Measurements from ENCODE around the gene PILRB.
A peak's percentile ranks its signal among the peaks of the same experiment; 100 is the strongest.
"Not testable (repeated sequence)": the region's sequence is repeated elsewhere in the genome, so short reads cannot be mapped to it uniquely, and the experiment has no call there.

PILRB gene

DNA sequence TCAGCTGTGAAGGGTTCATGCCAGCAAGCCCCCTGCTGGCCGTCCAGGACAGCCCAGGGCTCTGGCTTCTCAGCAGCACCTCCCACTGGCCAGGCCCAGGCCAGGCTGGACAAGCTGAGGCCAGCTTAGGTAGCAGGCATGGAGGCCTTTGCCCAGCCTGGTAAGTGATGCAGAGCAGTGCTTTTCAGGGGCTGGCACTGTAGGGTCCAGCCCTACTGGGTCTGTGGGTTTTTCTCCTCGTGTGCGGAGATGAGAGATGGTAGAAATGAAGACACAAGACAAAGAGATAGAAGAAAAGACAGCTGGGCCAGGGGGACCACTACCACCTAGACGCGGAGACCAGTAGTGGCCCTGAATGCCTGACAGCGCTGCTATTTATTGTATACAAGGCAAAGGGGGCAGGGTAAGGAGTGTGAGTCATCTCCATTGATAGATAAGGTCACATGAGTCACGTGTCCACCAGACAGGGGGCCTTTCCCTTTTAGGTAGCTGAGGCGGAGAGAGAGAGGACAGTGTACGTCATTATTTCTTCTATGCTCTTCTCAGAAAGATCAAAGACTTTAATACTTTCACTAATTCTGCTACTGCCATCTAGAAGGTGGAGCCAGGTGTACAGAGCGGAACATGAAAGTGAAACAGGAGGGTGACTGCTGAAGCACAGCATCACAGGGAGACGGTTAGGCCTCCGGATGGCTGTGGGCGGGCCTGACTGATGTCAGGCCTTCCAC, 13.2 kb upstream of the PILRB start:
- DNase-seq (ENCODE audit: low read depth) = peak; percentile 65

GRCh38 chr7:100345288-100345672, 12.6 kb upstream of the PILRB start:
- TF ChIP-seq, protein P1, sequence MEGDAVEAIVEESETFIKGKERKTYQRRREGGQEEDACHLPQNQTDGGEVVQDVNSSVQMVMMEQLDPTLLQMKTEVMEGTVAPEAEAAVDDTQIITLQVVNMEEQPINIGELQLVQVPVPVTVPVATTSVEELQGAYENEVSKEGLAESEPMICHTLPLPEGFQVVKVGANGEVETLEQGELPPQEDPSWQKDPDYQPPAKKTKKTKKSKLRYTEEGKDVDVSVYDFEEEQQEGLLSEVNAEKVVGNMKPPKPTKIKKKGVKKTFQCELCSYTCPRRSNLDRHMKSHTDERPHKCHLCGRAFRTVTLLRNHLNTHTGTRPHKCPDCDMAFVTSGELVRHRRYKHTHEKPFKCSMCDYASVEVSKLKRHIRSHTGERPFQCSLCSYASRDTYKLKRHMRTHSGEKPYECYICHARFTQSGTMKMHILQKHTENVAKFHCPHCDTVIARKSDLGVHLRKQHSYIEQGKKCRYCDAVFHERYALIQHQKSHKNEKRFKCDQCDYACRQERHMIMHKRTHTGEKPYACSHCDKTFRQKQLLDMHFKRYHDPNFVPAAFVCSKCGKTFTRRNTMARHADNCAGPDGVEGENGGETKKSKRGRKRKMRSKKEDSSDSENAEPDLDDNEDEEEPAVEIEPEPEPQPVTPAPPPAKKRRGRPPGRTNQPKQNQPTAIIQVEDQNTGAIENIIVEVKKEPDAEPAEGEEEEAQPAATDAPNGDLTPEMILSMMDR (IDR thresholded peaks at IDR 0.05; ENCODE audit: low read depth, low read length) = peak; percentile 43
- H3K4me3 ChIP-seq (ENCODE audit: low read depth, low read length) = not testable (repeated sequence)
- DNase-seq (ENCODE audit: low read depth) = peak; percentile 61

More for the DNA sequence above, 13.2 kb upstream of the PILRB start:
- not testable (repeated sequence) for H3K4me3 ChIP-seq (ENCODE audit: low read depth, low read length)
- peak; percentile 46; the same call in 1 of the 2 replicates for TF ChIP-seq MAX (IDR thresholded peaks at IDR 0.05; ENCODE audit: low read depth, low read length)
- TF ChIP-seq, protein P1 (IDR thresholded peaks at IDR 0.05; ENCODE audit: low read depth, low read length) = peak; percentile 46

GRCh38 chr7:100346921-100347320, 11.0 kb upstream of the PILRB start:
- DNase-seq (ENCODE audit: low read depth) = no peak
- H3K4me3 ChIP-seq (ENCODE audit: low read depth, low read length) = no peak overlapping the region
- no peak for TF ChIP-seq MAX (IDR thresholded peaks at IDR 0.05; ENCODE audit: low read depth, low read length)
- TF ChIP-seq, protein P1 (IDR thresholded peaks at IDR 0.05; ENCODE audit: low read depth, low read length) = no peak
- TF ChIP-seq MYC (IDR thresholded peaks at IDR 0.05; ENCODE audit: low read depth, low read length) = no peak
- TF ChIP-seq POLR2A (IDR thresholded peaks at IDR 0.05; ENCODE audit: extremely low read depth, insufficient read length) = no peak

GRCh38 chr7:100348805-100349204, 9.1 kb upstream of the PILRB start:
- DNase-seq (ENCODE audit: low read depth) = no peak
- TF ChIP-seq, protein P1 (IDR thresholded peaks at IDR 0.05; ENCODE audit: low read depth, low read length) = no peak
- TF ChIP-seq POLR2A (IDR thresholded peaks at IDR 0.05; ENCODE audit: extremely low read depth, insufficient read length) (no peak), MAX (IDR thresholded peaks at IDR 0.05; ENCODE audit: low read depth, low read length) (no peak), MYC (IDR thresholded peaks at IDR 0.05; ENCODE audit: low read depth, low read length) (no peak)
- H3K4me3 ChIP-seq (ENCODE audit: low read depth, low read length) = no peak overlapping the region

DNA sequence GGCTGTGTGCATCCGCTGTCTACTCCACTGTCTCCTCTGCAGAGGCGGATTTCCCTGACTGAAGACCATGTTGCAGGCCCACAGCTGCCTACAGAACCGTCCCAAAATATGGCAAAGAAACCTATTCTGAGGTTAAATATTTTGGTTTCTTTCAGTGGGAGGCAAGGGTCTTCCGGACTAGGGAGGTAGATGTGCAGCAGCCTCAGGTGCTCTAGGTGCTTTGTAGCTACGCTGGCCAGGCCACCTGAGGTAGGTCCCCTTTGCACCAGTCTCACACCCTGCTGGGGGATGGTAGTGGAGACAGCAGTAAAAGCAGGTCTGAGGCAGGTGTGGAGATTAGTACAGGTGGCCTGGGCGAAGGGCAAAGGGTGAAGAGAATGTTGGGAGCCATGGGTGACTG, 8.2 kb upstream of the PILRB start:
- H3K4me3 ChIP-seq (ENCODE audit: low read depth, low read length) = no peak overlapping the region
- DNase-seq (ENCODE audit: low read depth) = no peak
- TF ChIP-seq MAX (IDR thresholded peaks at IDR 0.05; ENCODE audit: low read depth, low read length) = no peak
- no peak for TF ChIP-seq MYC (IDR thresholded peaks at IDR 0.05; ENCODE audit: low read depth, low read length)
- no peak for TF ChIP-seq POLR2A (IDR thresholded peaks at IDR 0.05; ENCODE audit: extremely low read depth, insufficient read length)

GRCh38 chr7:100351657-100352058, 6.3 kb upstream of the PILRB start:
- TF ChIP-seq MAX (IDR thresholded peaks at IDR 0.05; ENCODE audit: low read depth, low read length) (no peak), MYC (IDR thresholded peaks at IDR 0.05; ENCODE audit: low read depth, low read length) (no peak), POLR2A (IDR thresholded peaks at IDR 0.05; ENCODE audit: extremely low read depth, insufficient read length) (no peak)
- TF ChIP-seq, protein P1 (IDR thresholded peaks at IDR 0.05; ENCODE audit: low read depth, low read length) = no peak
- H3K4me3 ChIP-seq (ENCODE audit: low read depth, low read length) = no peak overlapping the region
- DNase-seq (ENCODE audit: low read depth) = peak; percentile 1

GRCh38 chr7:100352230-100352781, 5.6 kb upstream of the PILRB start:
- DNase-seq (ENCODE audit: low read depth); H3K4me3 ChIP-seq (ENCODE audit: low read depth, low read length): not testable (repeated sequence)

All from NB4 (cell line).